K562 (cell line): ENCODE data around the gene DIP2B. TPM values are rescaled to one million over a fixed set of nuclear protein-coding genes. Genes with fewer than 3 reads are reported as not detected.

Source experiments
- ATAC-seq: fragments of 200-7000 bp; cut with Tn5 transposase; 3 replicates; pipeline ENCODE4 v1.9.1; 2020; ENCODE audit warnings: moderate library complexity
- BruUV-seq: library from RNA; stranded (reverse); fragments of 400-500 nt; replicated peaks from 2 replicates; lab custom pipeline; 2021; lab: Mats Ljungman, UMichigan
- CTCF ChIA-PET: fragments of 300-600 bp; formaldehyde crosslinking; extraction: SDS; loops from one replicate; lab custom pipeline; 2021; ENCODE audit warnings: low intra/inter-chr PET ratio; lab: Yijun Ruan, JAX
- POLR2A ChIA-PET: fragments of 300-600, 350-650 bp; sonication (Branson Sonifier 250); formaldehyde crosslinking; extraction: SDS; loops from one replicate; lab custom pipeline; 2021; ENCODE audit warnings: antibody characterized with exemption, inconsistent platforms; lab: Yijun Ruan, JAX
- DNase-seq, 4 experiments: peaks; one replicate each; pipeline versions ENCODE4 v3.0.0 to v3.0.0-alpha.2; 2011 to 2018; ENCODE audit warnings: low spot score in 3 of 4, mixed read lengths in 3 of 4; ENCODE audit errors: extremely low read depth in 1 of 4
- FAIRE-seq: peaks from 2 replicates; lab custom pipeline; 2011; peaks lifted over from hg19 to GRCh38; lab: Jason Lieb, UNC
- H2AFZ ChIP-seq: 2 replicates; pipeline ENCODE4 v1.6.0; 2011; ENCODE audit warnings: low read depth, low read length, control low read depth, inconsistent platforms
- H3K27ac ChIP-seq: fragments of 200-600 bp; 3 replicates; pipeline ENCODE4 v1.8.0; 2011; ENCODE audit warnings: low read depth, mild to moderate bottlenecking, control low read depth, inconsistent platforms, low read length, moderate library complexity, mixed read lengths; ENCODE audit errors: extremely low read depth
- H3K27me3 ChIP-seq, 2 experiments: fragments of 300-600 bp in 1 of 2; 2 replicates in 1 of 2; 3 replicates in 1 of 2; pipeline versions ENCODE4 v1.6.0 to v1.8.0; 2011; ENCODE audit warnings: inconsistent platforms in 2 of 2, low read length in 2 of 2, mild to moderate bottlenecking in 1 of 2, mixed read lengths in 1 of 2, moderate library complexity in 1 of 2; ENCODE audit not compliant: control insufficient read depth in 2 of 2, insufficient read depth in 2 of 2
- H3K36me3 ChIP-seq: fragments of 300-600 bp; 3 replicates; pipeline ENCODE4 v1.8.0; 2011; ENCODE audit warnings: mild to moderate bottlenecking, low read length, inconsistent platforms; ENCODE audit not compliant: control insufficient read depth, insufficient read depth
- H3K4me1 ChIP-seq, 2 experiments: fragments of 200-600 bp in 1 of 2; replicated peaks in 1 of 2; 2 replicates in 1 of 2; 3 replicates in 1 of 2; pipeline versions ENCODE4 v1.5.1 to v1.8.0; 2011; ENCODE audit warnings: inconsistent platforms in 2 of 2, low read length in 2 of 2, mild to moderate bottlenecking in 1 of 2, mixed read lengths in 1 of 2, moderate library complexity in 1 of 2; ENCODE audit not compliant: control insufficient read depth in 2 of 2, insufficient read depth in 2 of 2
- H3K4me2 ChIP-seq: 2 replicates; pipeline ENCODE4 v1.6.1; 2011; ENCODE audit warnings: low read length, control low read depth, inconsistent platforms, mixed read lengths; ENCODE audit not compliant: insufficient read depth
- H3K4me3 ChIP-seq: fragments of 200-600 bp; sonication (generic), shearing (Covaris generic); 2 replicates; pipeline ENCODE4 v1.5.1; 2016; ENCODE audit warnings: control low read depth, inconsistent platforms
- H3K79me2 ChIP-seq: fragments of 200-600 bp; 3 replicates; pipeline ENCODE4 v1.8.0; 2011; ENCODE audit warnings: low read length, inconsistent platforms; ENCODE audit not compliant: control insufficient read depth, insufficient read depth
- H3K9ac ChIP-seq, 2 experiments: 2 replicates each; pipeline versions ENCODE4 v1.6.0 to v1.6.1; 2011; ENCODE audit warnings: low read depth in 2 of 2, low read length in 2 of 2, control low read depth in 1 of 2, inconsistent platforms in 1 of 2, mild to moderate bottlenecking in 1 of 2, mixed read lengths in 1 of 2; ENCODE audit not compliant: insufficient read depth in 1 of 2
- H3K9me1 ChIP-seq: one replicate; pipeline ENCODE4 v1.6.0; 2011; ENCODE audit warnings: inconsistent platforms, mild to moderate bottlenecking, low read length, moderate library complexity; ENCODE audit not compliant: control insufficient read depth, insufficient read depth
- H3K9me3 ChIP-seq: replicated peaks from 2 replicates; pipeline ENCODE4 v1.5.1; 2011; ENCODE audit warnings: low read depth, low read length, inconsistent platforms; ENCODE audit not compliant: control insufficient read depth, insufficient read depth
- H4K20me1 ChIP-seq: replicated peaks from 2 replicates; pipeline ENCODE4 v1.6.1; 2011; ENCODE audit warnings: low read length, inconsistent platforms, mixed read lengths; ENCODE audit not compliant: control insufficient read depth, insufficient read depth
- BRD9 ChIP-seq: fragments of 450-650 bp; IDR thresholded peaks from 2 replicates; pipeline ENCODE4 v1.6.1; 2018; ENCODE audit warnings: low read depth; ENCODE audit not compliant: partially characterized antibody
- C11orf30 ChIP-seq: fragments of 450-650 bp; IDR thresholded peaks from 2 replicates; pipeline ENCODE4 v1.6.1; 2016; ENCODE audit warnings: low read depth, mild to moderate bottlenecking
- CXXC5 ChIP-seq: fragments of 250-450 bp; sonication (Bioruptor Pico); IDR thresholded peaks from 2 replicates; pipeline ENCODE4 v1.8.0; 2022; ENCODE audit warnings: inconsistent platforms, mild to moderate bottlenecking, moderate library complexity
- HOXB6 ChIP-seq: fragments of 250-450 bp; sonication (Bioruptor Pico); IDR thresholded peaks from 2 replicates; pipeline ENCODE4 v1.5.1; 2022; ENCODE audit warnings: mild to moderate bottlenecking, borderline replicate concordance
- KLF16 ChIP-seq: IDR thresholded peaks from 2 replicates; pipeline ENCODE4 v1.6.1; 2016; ENCODE audit warnings: antibody characterized with exemption
- MAFF ChIP-seq: IDR thresholded peaks from 2 replicates; pipeline ENCODE4 v1.6.1; 2012; ENCODE audit warnings: low read length, improper control_type of control experiment
- MAFG ChIP-seq: fragments of 450-650 bp; conservative IDR thresholded peaks from 2 replicates; pipeline ENCODE4 v1.6.1; 2016; ENCODE audit warnings: missing genetic modification characterization, missing compliant biosample characterization
- NFE2L1 ChIP-seq: fragments of 450-650 bp; IDR thresholded peaks from 2 replicates; pipeline ENCODE4 v1.6.1; 2016; ENCODE audit warnings: missing genetic modification characterization, low read depth, mild to moderate bottlenecking, missing compliant biosample characterization, moderate library complexity, borderline replicate concordance
- POLR2A ChIP-seq: fragments of 450-650 bp; conservative IDR thresholded peaks from 2 replicates; pipeline ENCODE4 v1.6.1; 2016
- SIX5 ChIP-seq, 2 experiments: IDR thresholded peaks; 2 replicates each; pipeline ENCODE4 v1.6.1; 2011; ENCODE audit warnings: low read length in 2 of 2, borderline replicate concordance in 1 of 2, low read depth in 1 of 2, mild to moderate bottlenecking in 1 of 2, moderate library complexity in 1 of 2; ENCODE audit not compliant: insufficient read depth in 1 of 2
- U2AF1 ChIP-seq: fragments of 200-400 bp; formaldehyde crosslinking; optimal IDR thresholded peaks from 2 replicates; pipeline ENCODE3; 2017; ENCODE audit warnings: mild to moderate bottlenecking, low read depth, low read length, moderate library complexity
- ZBTB1 ChIP-seq: sonication (generic); formaldehyde crosslinking; IDR thresholded peaks from 2 replicates; pipeline ENCODE4 v1.8.1; 2023; ENCODE audit warnings: missing genetic modification reagents, low read depth, mild to moderate bottlenecking, borderline replicate concordance
- ZFP30 ChIP-seq: fragments of 250-450 bp; sonication (Bioruptor Pico); IDR thresholded peaks from 2 replicates; pipeline ENCODE4 v1.8.0; 2022; ENCODE audit warnings: moderate library complexity, mild to moderate bottlenecking, inconsistent platforms, borderline replicate concordance
- ZNF134 ChIP-seq: fragments of 250-450 bp; sonication (Bioruptor Pico); conservative IDR thresholded peaks from 2 replicates; pipeline ENCODE4 v1.4.0; 2020
- ZNF316 ChIP-seq: fragments of 450-650 bp; IDR thresholded peaks from 2 replicates; pipeline ENCODE4 v1.6.1; 2016
- WGBS: fragments of 100-300 bp; shearing (Covaris generic); methylation state at CpG from one replicate; pipeline ENCODE4 v1.1.6; 2016; ENCODE audit warnings: low coverage, mixed read lengths; ENCODE audit not compliant: insufficient coverage; ENCODE audit errors: missing lambda C conversion rate; 5-methylcytosine and 5-hydroxymethylcytosine counted together
- in situ Hi-C: fragments of 300-500 bp; cut with MboI; formaldehyde crosslinking; loops from 4 replicates; pipeline ENCODE4 v1.15.0; 2018; ENCODE audit warnings: inconsistent platforms, mixed read lengths
- intact Hi-C: fragments of 100-400 bp; cut with micrococcal nuclease; formaldehyde crosslinking; loops from 2 replicates; pipeline ENCODE4 v1.14.2; 2022
- polyA plus RNA-seq, 8 experiments: library from polyadenylated mRNA; depleted of rRNA in 4 of 8; stranded (reverse) in 5 of 8; unstranded in 3 of 8; fragments of >200 nt; fragmentation: Nextera tagmentation in 2 of 8; fragmentation: Illumina TruSeq in 1 of 8; extraction: Ambion mirVana in 2 of 8; extraction: Trizol in 1 of 8; gene quantifications; 2 replicates each; pipeline versions ENCODE4 v1.2.1 to v1.2.3, GENCODE V29; 2011 to 2014; ENCODE audit warnings: inconsistent platforms in 1 of 8, missing spikeins in 1 of 8
- total RNA-seq, 7 experiments: library from RNA; depleted of rRNA in 6 of 7; stranded (reverse); fragments of >200 nt in 6 of 7; fragmentation: Illumina TruSeq in 2 of 7; extraction: Trizol in 2 of 7; gene quantifications; 2 replicates each; pipeline versions ENCODE4 v1.2.1 to v1.2.3, GENCODE V29; 2011 to 2021; ENCODE audit warnings: low replicate concordance in 1 of 7
- TF ChIP-seq, protein P1 (sequence below): sonication (generic); formaldehyde crosslinking; IDR thresholded peaks from 2 replicates; pipeline ENCODE4 v1.8.0; 2022; ENCODE audit warnings: missing genetic modification reagents, mild to moderate bottlenecking, borderline replicate concordance

DIP2B gene
- total and polyA plus RNA-seq, 9 of the 15 experiments (the other 6 are each of a cell fraction or from before 2014, with no cell fraction given): 4.6 to 26.1 (median 18.8) TPM

DNA sequence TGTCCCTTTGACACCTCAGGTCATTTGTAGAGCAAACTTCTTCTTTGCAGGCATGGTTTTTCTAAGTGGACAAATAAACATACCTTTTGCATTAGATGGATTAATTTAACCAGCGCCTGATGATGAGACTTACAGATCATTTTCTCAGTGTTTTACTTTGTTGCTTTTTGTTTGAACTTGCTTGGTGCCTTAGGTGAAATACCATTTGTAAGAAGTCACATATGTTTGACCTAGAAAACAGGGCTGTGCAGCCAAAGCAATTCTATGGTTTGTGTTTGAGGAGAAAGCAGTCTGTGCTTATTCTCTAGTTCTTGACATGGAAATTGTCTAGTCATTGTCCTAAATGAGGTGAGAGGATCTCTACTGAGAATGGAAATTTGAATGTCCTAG, 111.1 kb downstream of the DIP2B start:
- H3K9me1 ChIP-seq: no peaks in the 10 kb centered on the region
- peaks cover 0 to 58% of the 10 kb centered on the region in 2 experiments; a peak in 3 of 5 replicates for H3K4me1 ChIP-seq
- H2AFZ ChIP-seq: no peak overlapping the region
- 86% methylated on average over 1 of the region's 1 CpG for WGBS
- H3K27ac ChIP-seq: peak overlapping the region; percentile 55; the same call in 1 of the 3 replicates
- DNase-seq (peak in 2 of 4 experiments; percentile 46 to 47), FAIRE-seq (no peak), ATAC-seq (peak; percentile 61)
- ChIA-PET CTCF (no interaction called here), POLR2A (interaction anchor here (1.0 to 1.2 kb wide), 3 partner anchors 8 to 147 kb away, joined by 4 to 5 read pairs (median 4); no protein-coding TSS in a partner anchor)
- H3K4me2 ChIP-seq: no peak overlapping the region
- no peaks in the 10 kb centered on the region for H3K9me3 ChIP-seq
- H3K9ac ChIP-seq: no peak overlapping the region
- intact Hi-C loops (no loop called here), in situ Hi-C loops (no loop called here)
- no TSS peak for BruUV-seq
- H3K27me3 ChIP-seq: no peaks in the 10 kb centered on the region
- no peaks in the 10 kb centered on the region for H4K20me1 ChIP-seq
- peaks cover 7% of the 10 kb centered on the region; the same call in 2 of the 3 replicates for H3K36me3 ChIP-seq
- H3K4me3 ChIP-seq: no peak overlapping the region
- peaks cover 59% of the 10 kb centered on the region for H3K79me2 ChIP-seq
- TF ChIP-seq SIX5 (IDR thresholded peaks at IDR 0.05; ENCODE audit: borderline replicate concordance in 1 of 2, insufficient read depth in 1 of 2, low read depth in 1 of 2, low read length in 2 of 2) (no peak), NFE2L1 (tag) (peak; percentile 94), MAFG (tag) (peak; percentile 96), C11orf30 (peak; percentile 87), CXXC5 (CRISPR knock-in tag) (0 out of 2 replicates have a peak, but pooled peaks have one; percentile 5), BRD9 (peak; percentile 22), POLR2A (no peak), ZBTB1 (CRISPR knock-in tag) (no peak), ZNF134 (CRISPR knock-in tag) (0 out of 2 replicates have a peak, but pooled peaks have one; percentile 33), HOXB6 (CRISPR knock-in tag) (no peak), MAFF (peak; percentile 87), ZNF316 (peak; percentile 91), ZFP30 (CRISPR knock-in tag) (no peak), KLF16 (no peak), U2AF1 (no peak)
- TF ChIP-seq, protein P1, sequence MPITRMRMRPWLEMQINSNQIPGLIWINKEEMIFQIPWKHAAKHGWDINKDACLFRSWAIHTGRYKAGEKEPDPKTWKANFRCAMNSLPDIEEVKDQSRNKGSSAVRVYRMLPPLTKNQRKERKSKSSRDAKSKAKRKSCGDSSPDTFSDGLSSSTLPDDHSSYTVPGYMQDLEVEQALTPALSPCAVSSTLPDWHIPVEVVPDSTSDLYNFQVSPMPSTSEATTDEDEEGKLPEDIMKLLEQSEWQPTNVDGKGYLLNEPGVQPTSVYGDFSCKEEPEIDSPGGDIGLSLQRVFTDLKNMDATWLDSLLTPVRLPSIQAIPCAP (CRISPR knock-in tag): no peak
